HUES6 (cell line): ENCODE results near the gene KRTAP10-9.
"Not testable (repeated sequence)": the region's sequence is repeated elsewhere in the genome, so short reads cannot be mapped to it uniquely, and the experiment has no call there.

Experiments
- H3K27ac ChIP-seq: 2 replicates; pipeline ENCODE4 v1.7.0; 2013; ENCODE audit warnings: low read depth, mild to moderate bottlenecking, low read length, inconsistent platforms
- H3K27me3 ChIP-seq: 2 replicates; pipeline ENCODE4 v1.6.1; 2013; ENCODE audit warnings: low read length; ENCODE audit not compliant: control insufficient read depth, insufficient read depth
- H3K36me3 ChIP-seq: 2 replicates; pipeline ENCODE4 v1.6.1; 2013; ENCODE audit warnings: low read length; ENCODE audit not compliant: control insufficient read depth, insufficient read depth
- H3K4me1 ChIP-seq: 2 replicates; pipeline ENCODE4 v1.6.1; 2013; ENCODE audit warnings: low read length; ENCODE audit not compliant: control insufficient read depth, insufficient read depth
- H3K4me3 ChIP-seq: 2 replicates; pipeline ENCODE4 v1.5.1; 2013; ENCODE audit warnings: low read depth, low read length
- H3K9ac ChIP-seq: one replicate; pipeline ENCODE4 v1.6.1; 2013; ENCODE audit warnings: mild to moderate bottlenecking, low read length
- H3K9me3 ChIP-seq: 2 replicates; pipeline ENCODE4 v1.6.1; 2013; ENCODE audit warnings: low read depth, low read length; ENCODE audit not compliant: control insufficient read depth, insufficient read depth

Gene KRTAP10-9

GRCh38 chr21:44656868-44657267 is 30.0 kb downstream of the KRTAP10-9 start:
- Histone ChIP-seq H3K9me3 (0 out of 2 replicates have a peak, but pooled peaks cover 4% of the 10 kb centered on the region), H3K36me3 (no peaks in the 10 kb centered on the region), H3K27me3 (no peaks in the 10 kb centered on the region), H3K9ac (no peak overlapping the region), H3K4me1 (peaks cover 15% of the 10 kb centered on the region), H3K4me3 (no peak overlapping the region), H3K27ac (no peak overlapping the region)

GRCh38 chr21:44657635-44658540 is 31.0 kb downstream of the KRTAP10-9 start, which contains the start of gene KRTAP12-3:
KRTAP12-3 (plus strand) TSS chr21:44657932; CDS start chr21:44657980, 48 bp downstream.
- no peaks in the 10 kb centered on the region for H3K36me3 ChIP-seq
- no peaks in the 10 kb centered on the region for H3K27me3 ChIP-seq
- no peak within 1 kb of the TSS for H3K27ac ChIP-seq
- H3K9me3 ChIP-seq, result peaks cover 10% of the 10 kb centered on the region; the same call in 1 of the 2 replicates
- H3K4me3 ChIP-seq, result no peak within 1 kb of the TSS
- H3K9ac ChIP-seq, result no peak within 1 kb of the TSS
- peaks cover 16% of the 10 kb centered on the region for H3K4me1 ChIP-seq

- peaks cover 16% of the 10 kb centered on the region for H3K4me1 ChIP-seq
- H3K27me3 ChIP-seq, result no peaks in the 10 kb centered on the region
- H3K4me3 ChIP-seq, result no peak overlapping the region
- H3K36me3 ChIP-seq, result no peaks in the 10 kb centered on the region
- no peak overlapping the region for H3K27ac ChIP-seq
- H3K9ac ChIP-seq, result no peak overlapping the region
- H3K9me3 ChIP-seq, result peaks cover 10% of the 10 kb centered on the region; the same call in 1 of the 2 replicates
Measured at GRCh38 chr21:44658541-44658910, 31.6 kb downstream of the KRTAP10-9 start.

GRCh38 chr21:44658913-44659595 is 32.2 kb downstream of the KRTAP10-9 start:
- H3K27ac ChIP-seq, result no peak overlapping the region

GRCh38 chr21:44661567-44661966 is 34.7 kb downstream of the KRTAP10-9 start:
- Histone ChIP-seq H3K9me3 (peaks cover 14% of the 10 kb centered on the region; the same call in 1 of the 2 replicates), H3K4me1 (peaks cover 16% of the 10 kb centered on the region)
- H3K36me3 ChIP-seq, H3K27me3 ChIP-seq, H3K9ac ChIP-seq, H3K27ac ChIP-seq, H3K4me3 ChIP-seq: not testable (repeated sequence)

More at GRCh38 chr21:44658913-44659595, 32.2 kb downstream of the KRTAP10-9 start:
- H3K9ac ChIP-seq, result peak overlapping the region; percentile 17
- H3K27me3 ChIP-seq, result no peaks in the 10 kb centered on the region
- no peaks in the 10 kb centered on the region for H3K36me3 ChIP-seq
- no peak overlapping the region for H3K4me3 ChIP-seq
- H3K4me1 ChIP-seq, result peaks cover 16% of the 10 kb centered on the region
- H3K9me3 ChIP-seq, result peaks cover 14% of the 10 kb centered on the region; the same call in 1 of the 2 replicates

GRCh38 chr21:44664691-44665090 is 37.8 kb downstream of the KRTAP10-9 start:
- Histone ChIP-seq H3K27ac (no peak overlapping the region), H3K4me3 (no peak overlapping the region), H3K4me1 (peaks cover 7% of the 10 kb centered on the region; the same call in 1 of the 2 replicates), H3K36me3 (no peaks in the 10 kb centered on the region), H3K27me3 (no peaks in the 10 kb centered on the region), H3K9me3 (peaks cover 21% of the 10 kb centered on the region), H3K9ac (no peak overlapping the region)

- H3K4me1 ChIP-seq, result peaks cover 3% of the 10 kb centered on the region; the same call in 1 of the 2 replicates
- H3K27ac ChIP-seq, result no peak within 1 kb of the TSS
- no peaks in the 10 kb centered on the region for H3K27me3 ChIP-seq
- H3K9ac ChIP-seq, result no peak within 1 kb of the TSS
- peaks cover 36% of the 10 kb centered on the region for H3K9me3 ChIP-seq
- no peaks in the 10 kb centered on the region for H3K36me3 ChIP-seq
- no peak within 1 kb of the TSS for H3K4me3 ChIP-seq
Measured at GRCh38 chr21:44666401-44667320, 39.8 kb downstream of the KRTAP10-9 start, which contains the start of gene KRTAP12-2. KRTAP12-2 (minus strand) TSS chr21:44666927; CDS start chr21:44666886, 41 bp downstream.

- Histone ChIP-seq H3K9ac (no peak overlapping the region), H3K27ac (no peak overlapping the region), H3K27me3 (no peaks in the 10 kb centered on the region), H3K4me3 (no peak overlapping the region), H3K9me3 (peaks cover 35% of the 10 kb centered on the region), H3K4me1 (no peaks in the 10 kb centered on the region), H3K36me3 (no peaks in the 10 kb centered on the region)
Measured at GRCh38 chr21:44667612-44668011, 40.7 kb downstream of the KRTAP10-9 start.

GRCh38 chr21:44670642-44671432 is 43.9 kb downstream of the KRTAP10-9 start:
- Histone ChIP-seq H3K36me3 (no peaks in the 10 kb centered on the region), H3K4me1 (no peaks in the 10 kb centered on the region), H3K4me3 (no peak overlapping the region), H3K27ac (no peak overlapping the region), H3K9ac (no peak overlapping the region), H3K27me3 (no peaks in the 10 kb centered on the region), H3K9me3 (peaks cover 37% of the 10 kb centered on the region)

- Histone ChIP-seq H3K9ac (no peak overlapping the region), H3K9me3 (peaks cover 40% of the 10 kb centered on the region)
Measured at GRCh38 chr21:44671911-44672310, 45.0 kb downstream of the KRTAP10-9 start.

More at GRCh38 chr21:44671911-44672310, 45.0 kb downstream of the KRTAP10-9 start:
- Histone ChIP-seq H3K4me1 (no peaks in the 10 kb centered on the region), H3K36me3 (no peaks in the 10 kb centered on the region), H3K27ac (no peak overlapping the region), H3K4me3 (no peak overlapping the region), H3K27me3 (no peaks in the 10 kb centered on the region)
